LNCAP (cell line): ENCODE measurements around the gene CLEC6A.

Experiments used
- TF ChIP-seq, protein P1 (sequence below): fragments of 450-650 bp; IDR thresholded peaks from 2 replicates; pipeline ENCODE4 v1.5.1; 2017; ENCODE audit warnings: mild to moderate bottlenecking

The CLEC6A gene

DNA sequence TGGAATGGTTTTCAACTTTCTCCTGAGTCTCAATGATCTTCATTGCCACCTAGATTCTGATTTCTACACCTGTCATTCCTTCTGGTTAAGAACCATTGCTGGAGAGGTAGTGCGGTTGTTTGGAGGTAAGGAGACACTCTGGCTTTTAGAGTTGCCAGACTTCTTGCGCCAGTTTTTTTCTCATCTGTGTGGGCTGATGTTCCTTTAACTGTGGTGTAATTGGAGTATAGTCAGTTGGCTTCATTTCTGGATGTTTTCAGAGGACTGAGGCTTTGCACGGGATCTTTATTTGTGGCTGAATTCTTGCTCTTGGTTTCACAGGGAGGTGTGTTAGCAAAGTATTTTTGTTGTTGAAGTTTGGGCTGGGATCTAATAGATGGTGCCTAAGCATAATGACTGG is 51.8 kb downstream of the CLEC6A start:
- TF ChIP-seq, protein P1, sequence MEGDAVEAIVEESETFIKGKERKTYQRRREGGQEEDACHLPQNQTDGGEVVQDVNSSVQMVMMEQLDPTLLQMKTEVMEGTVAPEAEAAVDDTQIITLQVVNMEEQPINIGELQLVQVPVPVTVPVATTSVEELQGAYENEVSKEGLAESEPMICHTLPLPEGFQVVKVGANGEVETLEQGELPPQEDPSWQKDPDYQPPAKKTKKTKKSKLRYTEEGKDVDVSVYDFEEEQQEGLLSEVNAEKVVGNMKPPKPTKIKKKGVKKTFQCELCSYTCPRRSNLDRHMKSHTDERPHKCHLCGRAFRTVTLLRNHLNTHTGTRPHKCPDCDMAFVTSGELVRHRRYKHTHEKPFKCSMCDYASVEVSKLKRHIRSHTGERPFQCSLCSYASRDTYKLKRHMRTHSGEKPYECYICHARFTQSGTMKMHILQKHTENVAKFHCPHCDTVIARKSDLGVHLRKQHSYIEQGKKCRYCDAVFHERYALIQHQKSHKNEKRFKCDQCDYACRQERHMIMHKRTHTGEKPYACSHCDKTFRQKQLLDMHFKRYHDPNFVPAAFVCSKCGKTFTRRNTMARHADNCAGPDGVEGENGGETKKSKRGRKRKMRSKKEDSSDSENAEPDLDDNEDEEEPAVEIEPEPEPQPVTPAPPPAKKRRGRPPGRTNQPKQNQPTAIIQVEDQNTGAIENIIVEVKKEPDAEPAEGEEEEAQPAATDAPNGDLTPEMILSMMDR: no peak

DNA sequence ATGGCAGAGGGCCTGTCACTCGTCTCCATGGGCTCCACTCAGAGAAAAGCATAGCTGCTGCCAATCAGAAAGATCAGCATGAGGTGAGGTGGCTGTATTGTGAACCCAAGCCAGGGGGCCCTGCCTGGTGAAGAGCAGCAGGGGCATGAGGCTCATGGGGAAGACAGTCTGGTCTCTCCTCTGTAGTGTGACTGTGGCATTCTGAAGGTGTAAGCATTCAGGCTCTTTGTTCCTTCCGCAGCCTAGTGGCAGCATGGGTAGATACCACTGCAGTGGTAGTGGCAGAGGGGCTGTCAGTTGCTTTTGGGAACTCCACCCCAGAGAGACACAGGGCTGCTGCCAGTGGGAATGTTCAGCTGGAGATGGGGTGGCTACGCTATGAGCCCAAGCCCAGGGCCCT is 52.5 kb downstream of the CLEC6A start:
- TF ChIP-seq, protein P1: no peak

DNA sequence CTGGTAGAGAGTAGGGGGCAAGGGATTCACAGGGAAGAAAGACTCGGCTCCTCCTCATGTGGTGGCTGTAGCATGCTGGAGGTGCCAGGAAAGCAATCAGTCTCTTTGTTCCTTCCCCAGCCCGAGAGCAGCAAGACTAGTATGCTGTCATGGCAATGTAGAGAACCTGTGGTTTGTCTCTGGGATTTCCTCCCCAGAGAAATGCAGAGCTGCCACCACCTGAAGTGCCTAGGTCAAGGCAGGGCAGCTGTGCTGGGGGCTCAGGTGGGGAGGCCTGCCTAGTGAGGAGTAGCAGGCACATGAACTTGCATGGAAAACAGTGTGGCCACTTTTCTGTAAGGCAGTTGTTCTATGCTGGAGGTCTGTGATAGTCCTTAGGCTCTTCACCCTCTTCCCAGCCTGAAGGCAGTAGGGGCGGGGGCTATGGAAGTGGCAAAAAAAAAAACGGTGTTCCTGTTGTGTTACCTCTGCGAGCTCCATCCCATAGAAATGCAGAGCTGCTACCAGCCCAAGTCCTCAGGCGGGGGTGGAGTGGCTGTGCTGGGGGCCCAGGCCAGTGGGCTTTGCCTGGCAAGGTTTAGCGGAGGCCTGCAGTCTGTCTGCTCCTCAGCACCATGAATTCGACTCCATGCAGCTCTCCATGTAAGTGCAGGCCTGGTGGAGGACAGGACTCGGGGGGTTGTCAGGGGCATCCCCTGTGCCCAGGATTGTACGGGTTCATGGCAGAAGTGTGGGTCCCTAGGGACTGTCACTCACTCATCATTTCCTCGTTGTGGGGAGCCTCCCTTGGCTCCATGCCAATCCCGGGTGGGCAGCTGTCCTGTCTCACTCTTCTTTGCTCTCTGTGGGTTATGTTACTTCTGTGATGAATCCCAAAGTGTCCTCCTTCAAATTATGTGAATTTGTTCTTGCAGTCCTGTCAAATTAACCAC is 53.4 kb downstream of the CLEC6A start:
- TF ChIP-seq, protein P1: no peak

DNA sequence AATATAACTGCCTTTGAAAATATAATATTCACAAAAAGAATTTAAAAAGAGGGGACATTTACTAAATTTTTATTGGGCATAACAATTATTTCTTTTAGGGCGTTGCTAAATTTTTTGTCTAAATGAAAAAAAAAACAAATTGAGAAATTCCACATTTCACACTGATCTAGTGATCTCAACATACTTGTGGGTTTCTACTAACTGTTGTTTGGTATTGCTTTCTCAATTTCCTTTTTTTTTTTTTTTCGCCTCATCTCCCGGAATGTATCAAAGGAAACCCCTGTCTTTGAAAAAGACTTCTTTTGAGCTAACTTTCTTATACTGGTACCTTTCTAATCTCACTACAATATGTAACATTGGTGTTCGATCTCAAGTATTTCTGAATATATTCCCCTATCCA is 57.5 kb downstream of the CLEC6A start, which contains the start of gene CLEC4D:
TSS of gene CLEC4D (plus strand) at position 248 of the 400 bp plus-strand sequence. CDS start 230 bp downstream, outside the sequence.
- TF ChIP-seq, protein P1: no peak

DNA sequence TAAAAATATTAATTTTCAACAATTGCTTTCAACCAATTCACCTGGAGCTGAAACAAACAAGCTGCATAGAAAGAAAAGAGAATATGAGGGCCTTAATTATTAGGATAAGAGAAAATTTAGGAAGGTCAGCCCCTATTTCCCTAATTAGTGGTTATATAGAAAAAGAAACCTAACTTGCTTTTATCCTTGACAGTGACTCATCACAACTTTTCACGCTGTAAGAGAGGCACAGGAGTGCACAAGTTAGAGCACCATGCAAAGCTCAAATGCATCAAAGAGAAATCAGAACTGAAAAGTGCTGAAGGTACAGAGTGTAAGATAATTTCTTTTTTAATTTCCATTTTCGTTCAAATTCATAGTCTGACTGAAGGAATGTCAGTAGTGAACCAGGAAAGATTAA is 62.2 kb downstream of the CLEC6A start:
- TF ChIP-seq, protein P1: no peak

DNA sequence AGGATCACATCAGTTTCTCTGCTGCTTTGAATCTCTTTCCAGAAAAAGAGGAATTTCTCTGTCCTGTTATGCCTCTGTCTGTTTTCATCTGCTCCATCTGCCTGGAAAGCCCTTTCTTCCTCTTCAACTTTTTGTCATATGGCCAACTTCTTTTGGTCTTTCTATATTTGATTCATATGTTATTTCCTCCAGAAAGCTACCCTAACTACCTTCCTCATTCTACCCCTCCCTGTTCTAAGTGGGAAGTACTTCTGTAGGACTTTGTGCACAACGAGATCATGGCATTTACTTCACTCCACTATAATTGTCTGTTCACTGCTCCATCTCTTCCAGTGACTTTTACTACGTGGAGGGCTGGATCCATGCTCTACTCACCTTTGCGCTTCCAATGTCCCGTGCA is 63.4 kb downstream of the CLEC6A start:
- TF ChIP-seq, protein P1: no peak

DNA sequence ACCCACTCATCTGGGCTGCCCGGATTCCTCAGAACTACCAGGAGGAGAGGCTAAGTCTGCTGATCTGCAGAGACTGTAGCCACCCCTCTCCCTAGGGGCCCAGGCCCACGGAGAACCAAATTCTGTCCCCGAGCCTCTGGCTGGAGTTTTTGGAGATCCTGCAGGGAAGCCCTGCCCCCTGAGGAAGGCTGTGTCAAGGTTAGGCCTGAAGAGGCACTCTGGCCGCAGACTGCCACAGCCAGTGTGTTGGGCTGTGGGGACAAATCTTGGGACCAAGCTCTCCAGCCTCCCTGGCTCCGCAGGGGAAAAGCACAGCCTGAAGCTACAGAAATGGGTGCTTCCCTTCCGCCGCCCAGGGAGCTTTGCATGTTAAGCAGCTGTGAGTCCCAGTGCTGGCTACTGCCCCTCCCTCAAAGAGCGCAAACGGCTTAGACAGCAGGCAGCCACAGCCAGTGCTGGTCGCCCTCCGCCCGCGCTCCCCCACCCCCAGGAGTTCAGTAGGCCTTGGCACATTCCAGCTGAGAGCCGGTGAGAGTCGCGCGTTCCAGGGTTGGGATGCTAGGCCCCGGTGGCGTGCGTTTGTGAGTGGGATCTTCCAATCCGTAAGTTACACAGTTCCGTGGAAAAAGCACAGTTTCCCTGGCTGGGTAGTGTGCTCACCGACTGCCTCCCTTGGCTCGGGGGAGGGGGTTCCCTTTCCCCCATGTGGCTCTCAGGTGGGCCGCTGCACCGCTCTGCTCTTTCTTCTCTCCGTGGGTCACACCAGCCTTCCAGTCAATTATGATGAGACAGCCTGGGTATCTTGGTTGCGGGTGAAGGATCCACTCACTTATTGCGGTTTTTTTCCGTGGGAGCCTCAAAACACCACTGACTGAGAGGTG is 71.7 kb downstream of the CLEC6A start:
- TF ChIP-seq, protein P1: no peak
